ENCODE measurements around the gene POLR3C. TPM values are rescaled to one million over a fixed set of nuclear protein-coding genes. Genes with fewer than 3 reads are reported as not detected.

POLR3C gene
- total RNA-seq, 6 donors from 2014 or later = 15.9 to 40.9 (median 26.7) TPM

DNA sequence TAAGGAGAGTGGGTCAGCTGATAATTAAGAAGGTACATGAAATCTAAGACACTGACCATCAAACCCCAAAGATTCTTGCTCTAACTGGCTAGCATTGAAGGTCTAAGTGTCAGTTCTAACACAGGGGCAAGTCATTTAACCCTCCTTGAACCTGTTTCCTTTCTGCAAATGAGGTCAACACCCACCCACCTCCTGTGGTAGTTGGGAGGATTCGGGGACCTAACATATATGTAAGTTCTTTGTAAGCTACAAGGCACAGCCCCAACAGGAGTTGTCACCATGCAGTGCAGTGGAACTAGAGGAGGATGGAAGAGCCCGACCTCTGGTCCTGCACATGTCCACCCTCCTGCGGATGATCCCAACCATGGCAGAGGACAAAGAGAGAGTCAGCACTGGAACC lies 23.8 kb downstream of the POLR3C start:
- Histone ChIP-seq H3K27me3 (no peaks in the 10 kb centered on the region), H3K4me1 (peaks cover 12 to 34% (median 23%) of the 10 kb centered on the region in 4 donors), H3K9me3 (no peaks in the 10 kb centered on the region), H3K36me3 (peaks cover 0 to 52% (median 44%) of the 10 kb centered on the region in 4 donors), H3K4me3 (no peak overlapping the region), H3K27ac (no peak overlapping the region)
- ATAC-seq (ENCODE audit: low FRiP score in 2 of 2) (no peak), DNase-seq (no peak)
- TF ChIP-seq EP300 (IDR thresholded peaks at IDR 0.05) (no peak), POLR2A (IDR thresholded peaks at IDR 0.05) (no peak), POLR2AphosphoS5 (IDR thresholded peaks at IDR 0.05) (no peak)
- TF ChIP-seq, protein P1, sequence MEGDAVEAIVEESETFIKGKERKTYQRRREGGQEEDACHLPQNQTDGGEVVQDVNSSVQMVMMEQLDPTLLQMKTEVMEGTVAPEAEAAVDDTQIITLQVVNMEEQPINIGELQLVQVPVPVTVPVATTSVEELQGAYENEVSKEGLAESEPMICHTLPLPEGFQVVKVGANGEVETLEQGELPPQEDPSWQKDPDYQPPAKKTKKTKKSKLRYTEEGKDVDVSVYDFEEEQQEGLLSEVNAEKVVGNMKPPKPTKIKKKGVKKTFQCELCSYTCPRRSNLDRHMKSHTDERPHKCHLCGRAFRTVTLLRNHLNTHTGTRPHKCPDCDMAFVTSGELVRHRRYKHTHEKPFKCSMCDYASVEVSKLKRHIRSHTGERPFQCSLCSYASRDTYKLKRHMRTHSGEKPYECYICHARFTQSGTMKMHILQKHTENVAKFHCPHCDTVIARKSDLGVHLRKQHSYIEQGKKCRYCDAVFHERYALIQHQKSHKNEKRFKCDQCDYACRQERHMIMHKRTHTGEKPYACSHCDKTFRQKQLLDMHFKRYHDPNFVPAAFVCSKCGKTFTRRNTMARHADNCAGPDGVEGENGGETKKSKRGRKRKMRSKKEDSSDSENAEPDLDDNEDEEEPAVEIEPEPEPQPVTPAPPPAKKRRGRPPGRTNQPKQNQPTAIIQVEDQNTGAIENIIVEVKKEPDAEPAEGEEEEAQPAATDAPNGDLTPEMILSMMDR (IDR thresholded peaks at IDR 0.05) = no peak
- WGBS, 2 donors = 80 to 87% methylated on average over 3 of the region's 3 CpGs

DNA sequence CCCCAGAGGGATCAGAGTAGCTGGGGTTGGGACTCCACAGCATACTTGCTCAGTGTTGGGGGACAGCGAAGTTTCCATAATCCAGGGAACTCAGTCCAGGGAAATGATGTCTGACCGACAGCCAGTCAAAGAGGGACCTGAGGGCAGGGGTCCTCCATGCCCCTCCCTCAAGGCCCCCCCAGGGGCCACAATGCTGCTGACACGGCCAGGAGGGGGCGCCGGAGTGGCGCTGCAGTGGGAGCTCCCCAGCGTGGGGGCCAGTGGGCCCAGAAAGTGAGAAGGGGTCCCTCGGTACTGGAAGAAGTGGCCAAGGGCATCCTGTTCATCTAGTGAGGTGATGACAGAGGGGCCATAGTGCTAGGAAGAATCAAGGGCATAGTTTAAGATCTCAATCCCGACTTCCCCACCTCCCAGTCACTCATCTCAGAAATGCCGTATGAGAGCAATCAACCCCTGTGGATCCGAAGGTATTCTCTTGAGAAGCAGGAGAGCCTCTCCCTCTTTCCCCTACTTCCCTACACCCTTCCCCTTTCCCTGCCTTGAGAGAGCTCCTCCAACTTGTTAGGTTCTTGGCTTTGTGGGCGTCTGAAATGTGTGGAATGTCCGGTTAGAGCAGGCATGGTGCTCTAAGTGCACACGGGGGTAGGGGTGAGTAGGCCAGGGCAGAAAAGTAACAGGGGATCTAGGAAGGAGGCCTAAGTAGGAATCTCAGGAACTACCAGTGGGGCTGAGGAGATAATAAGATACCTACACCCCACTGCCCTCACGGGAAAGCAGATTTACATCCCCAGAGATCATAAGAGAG lies 25.6 kb downstream of the POLR3C start:
- peak in 1 of 2 donors; percentile 70 for ATAC-seq (ENCODE audit: low FRiP score in 2 of 2)

DNA sequence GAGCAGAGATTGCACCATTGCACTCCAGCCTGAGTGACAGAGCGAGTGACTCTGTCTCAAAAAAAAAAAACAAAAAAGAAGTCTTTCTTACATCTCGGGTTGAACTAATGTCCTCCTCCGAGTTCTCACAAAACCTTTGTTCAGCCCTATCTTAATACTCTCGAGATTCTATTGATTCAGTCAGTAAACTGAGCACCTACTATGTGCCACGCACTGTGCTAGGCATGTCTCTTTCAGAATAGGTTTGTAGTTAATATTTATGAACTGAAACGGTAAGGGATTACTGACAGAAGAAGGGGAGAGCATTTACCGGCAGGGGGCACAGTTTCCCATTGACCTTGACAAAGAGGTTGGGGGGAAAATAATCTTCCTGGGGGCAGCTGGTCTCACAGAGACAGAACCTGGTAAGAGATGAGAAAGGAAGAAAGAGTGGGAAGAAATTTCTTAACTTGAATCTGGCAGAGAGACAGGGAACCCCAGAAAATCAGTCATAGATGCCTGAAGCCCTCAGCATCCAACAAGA lies 31.5 kb downstream of the POLR3C start:
- Histone ChIP-seq H3K27me3 (no peaks in the 10 kb centered on the region), H3K36me3 (peaks cover 9 to 65% (median 61%) of the 10 kb centered on the region in 4 donors), H3K27ac (no peak overlapping the region), H3K4me3 (no peak overlapping the region), H3K9me3 (no peaks in the 10 kb centered on the region), H3K4me1 (peaks cover 12 to 17% (median 15%) of the 10 kb centered on the region in 4 donors)
- WGBS, 2 donors = 81 to 91% methylated on average over 7 of the region's 7 CpGs
- TF ChIP-seq POLR2AphosphoS5 (IDR thresholded peaks at IDR 0.05) = no peak
- no peak for TF ChIP-seq POLR2A (IDR thresholded peaks at IDR 0.05)
- TF ChIP-seq EP300 (IDR thresholded peaks at IDR 0.05) = no peak
- TF ChIP-seq, protein P1 (IDR thresholded peaks at IDR 0.05) = no peak
- ATAC-seq (ENCODE audit: low FRiP score in 2 of 2) (no peak), DNase-seq (no peak)

More for the DNA sequence above, 25.6 kb downstream of the POLR3C start:
- WGBS, 2 donors = 67 to 73% methylated on average over 11 to 15 of the region's 15 CpGs
- peak; percentile 39 to 59 for DNase-seq
- H3K27me3 ChIP-seq = no peaks in the 10 kb centered on the region
- H3K4me3 ChIP-seq = no peak overlapping the region
- peaks cover 4 to 65% (median 59%) of the 10 kb centered on the region in 4 donors for H3K36me3 ChIP-seq
- H3K9me3 ChIP-seq = no peaks in the 10 kb centered on the region
- peak overlapping the region; percentile 11 to 59 (median 28) for H3K27ac ChIP-seq
- peaks cover 11 to 32% (median 23%) of the 10 kb centered on the region in 4 donors for H3K4me1 ChIP-seq
- TF ChIP-seq POLR2A (IDR thresholded peaks at IDR 0.05) (no peak), EP300 (IDR thresholded peaks at IDR 0.05) (no peak), POLR2AphosphoS5 (IDR thresholded peaks at IDR 0.05) (no peak)
- TF ChIP-seq, protein P1 (IDR thresholded peaks at IDR 0.05) = peak in 2 of 6 experiments; percentile 11 to 18

DNA sequence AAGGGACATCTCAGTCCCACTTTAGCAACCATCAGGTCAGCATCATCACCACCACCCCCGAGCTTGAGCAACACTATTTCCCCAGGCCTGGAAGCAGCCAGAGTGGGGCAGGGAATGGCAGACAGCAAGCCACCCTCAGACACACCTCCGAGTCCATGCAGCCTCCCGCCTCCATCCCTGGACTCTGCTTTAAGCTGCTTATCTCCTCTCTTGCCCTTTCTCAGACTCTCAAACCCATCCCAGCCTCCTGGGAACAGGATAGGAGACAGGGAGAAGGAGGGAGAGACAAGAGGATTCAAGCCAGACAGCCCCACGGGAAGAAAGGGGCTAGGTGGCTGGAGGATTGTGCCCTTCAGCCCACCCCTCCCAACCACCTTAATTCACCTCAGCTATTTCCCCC lies 33.2 kb downstream of the POLR3C start:
- whole genome bisulfite sequencing, 2 donors = 71 to 91% methylated on average over 3 to 4 of the region's 4 CpGs
- TF ChIP-seq POLR2AphosphoS5 (IDR thresholded peaks at IDR 0.05) = no peak
- TF ChIP-seq, protein P1 (IDR thresholded peaks at IDR 0.05) = no peak
- TF ChIP-seq EP300 (IDR thresholded peaks at IDR 0.05) = no peak
- no peak for TF ChIP-seq POLR2A (IDR thresholded peaks at IDR 0.05)
- H3K36me3 ChIP-seq = peaks cover 9 to 49% (median 46%) of the 10 kb centered on the region in 4 donors

More for the DNA sequence above, 33.2 kb downstream of the POLR3C start:
- H3K27me3 ChIP-seq = no peaks in the 10 kb centered on the region
- no peaks in the 10 kb centered on the region for H3K9me3 ChIP-seq
- DNase-seq (no peak), ATAC-seq (ENCODE audit: low FRiP score in 2 of 2) (no peak)
- no peak overlapping the region for H3K27ac ChIP-seq
- no peak overlapping the region for H3K4me3 ChIP-seq
- peaks cover 12 to 17% (median 15%) of the 10 kb centered on the region in 4 donors for H3K4me1 ChIP-seq

Data from upper lobe of left lung (tissue), 6 donors.